PC-9 (cell line): Measurements from ENCODE around the gene HS6ST1.

ENCODE experiments used
- CTCF ChIP-seq: fragments of 200-600 bp; sonication (generic); conservative IDR thresholded peaks from 2 replicates; pipeline ENCODE4 v1.6.1; 2017; ENCODE audit warnings: mixed run types, antibody characterized with exemption, mild to moderate bottlenecking, moderate library complexity
- EZH2 ChIP-seq: fragments of 200-600 bp; sonication (generic); IDR thresholded peaks from 2 replicates; pipeline ENCODE4 v1.8.0; 2017; ENCODE audit warnings: antibody characterized with exemption, low read depth

- TF ChIP-seq CTCF (no peak), EZH2 (no peak)
Measured at GRCh38 chr2:128347701-128348539, 29.3 kb upstream of the HS6ST1 start.
